ENCODE data around the gene VPS8. TPM values are rescaled to one million over a fixed set of nuclear protein-coding genes. Genes with fewer than 3 reads are reported as not detected.

The VPS8 gene
- total and polyA plus RNA-seq, 2 of the 13 experiments (the other 11 are each of a cell fraction or from before 2014, with no cell fraction given), result 14.2 to 35.1 TPM

- TF ChIP-seq DR1 (CRISPR knock-in tag; IDR thresholded peaks at IDR 0.05) (no peak), JUNB (CRISPR knock-in tag; IDR thresholded peaks at IDR 0.05; ENCODE audit: borderline replicate concordance) (no peak), ZBTB46 (CRISPR knock-in tag; IDR thresholded peaks at IDR 0.05; ENCODE audit: borderline replicate concordance) (no peak), GPBP1L1 (CRISPR knock-in tag; IDR thresholded peaks at IDR 0.05) (no peak), TEAD2 (CRISPR knock-in tag; IDR thresholded peaks at IDR 0.05) (no peak), ARNT (IDR thresholded peaks at IDR 0.05) (no peak), HMG20B (CRISPR knock-in tag; conservative IDR thresholded peaks at IDR 0.05) (no peak), PREB (CRISPR knock-in tag; IDR thresholded peaks at IDR 0.05) (no peak), ELK4 (CRISPR knock-in tag; IDR thresholded peaks at IDR 0.05; ENCODE audit: borderline replicate concordance) (no peak), ZNF263 (CRISPR knock-in tag; IDR thresholded peaks at IDR 0.05) (no peak), ATRX (CRISPR knock-in tag; IDR thresholded peaks at IDR 0.05; ENCODE audit: borderline replicate concordance) (no peak), BCL3 (CRISPR knock-in tag; IDR thresholded peaks at IDR 0.05) (no peak), ZNF709 (CRISPR knock-in tag; IDR thresholded peaks at IDR 0.05) (no peak), ZNF335 (CRISPR knock-in tag; IDR thresholded peaks at IDR 0.05) (no peak; the same call in 1 of the 2 replicates), PHF20 (CRISPR knock-in tag; IDR thresholded peaks at IDR 0.05) (peak; percentile 85), IKZF5 (CRISPR knock-in tag; IDR thresholded peaks at IDR 0.05) (0 out of 2 replicates have a peak, but pooled peaks have one; percentile 16), RARA (CRISPR knock-in tag; IDR thresholded peaks at IDR 0.05) (0 out of 2 replicates have a peak, but pooled peaks have one; percentile 13), ATF1 (CRISPR knock-in tag; IDR thresholded peaks at IDR 0.05) (no peak), HNF4G (IDR thresholded peaks at IDR 0.05; ENCODE audit: borderline replicate concordance, low read depth, low read length) (no peak), HNF4G (CRISPR knock-in tag; IDR thresholded peaks at IDR 0.05; ENCODE audit: borderline replicate concordance, low read depth) (no peak), RAD21 (CRISPR knock-in tag; IDR thresholded peaks at IDR 0.05) (no peak), IRX3 (CRISPR knock-in tag; IDR thresholded peaks at IDR 0.05; ENCODE audit: borderline replicate concordance, low read depth) (no peak), MAX (IDR thresholded peaks at IDR 0.05) (peak; percentile 80), RELA (CRISPR knock-in tag; IDR thresholded peaks at IDR 0.05) (no peak)
These were observed at the start of gene VPS8 (continued) for GRCh38 chr3:184811999-184812661.

All from HepG2 (cell line).